Endothelial cell of umbilical vein (primary cell): Measurements from ENCODE around the gene ZDHHC24. TPM values are rescaled to one million over a fixed set of nuclear protein-coding genes. Genes with fewer than 3 reads are reported as not detected.

Source experiments
- BruUV-seq: library from RNA; stranded (reverse); fragments of 400-500 nt; replicated peaks from 2 replicates; lab custom pipeline; 2021; lab: Mats Ljungman, UMichigan
- CTCF ChIA-PET: fragments of 300-600, 350-600 bp; sonication (Branson Sonifier 250); formaldehyde crosslinking; loops from one replicate; lab custom pipeline; 2021; ENCODE audit warnings: antibody characterized with exemption, inconsistent platforms; lab: Charles Lee
- POLR2A ChIA-PET: fragments of 300-600, 350-600 bp; sonication (Branson Sonifier 250); formaldehyde crosslinking; loops from one replicate; lab custom pipeline; 2021; ENCODE audit warnings: antibody characterized with exemption, inconsistent platforms; lab: Charles Lee
- DNase-seq: peaks from one replicate; pipeline ENCODE4 v3.0.0-alpha.2; 2011; ENCODE audit warnings: low read depth, low spot score
- FAIRE-seq: peaks from 2 replicates; lab custom pipeline; 2011; peaks lifted over from hg19 to GRCh38; lab: Jason Lieb, UNC
- H2AFZ ChIP-seq: 2 replicates; pipeline ENCODE4 v1.6.0; 2012; ENCODE audit warnings: low read depth, low read length, control low read depth, inconsistent platforms
- H3K27ac ChIP-seq: 2 replicates; pipeline ENCODE4 v1.5.1; 2011; ENCODE audit warnings: low read depth, mild to moderate bottlenecking, control low read depth, low read length, moderate library complexity; ENCODE audit not compliant: insufficient read depth
- H3K27me3 ChIP-seq, 2 experiments: 2 replicates each; pipeline versions ENCODE4 v1.6.0 to v1.6.1; 2011; ENCODE audit warnings: low read length in 2 of 2, mixed read lengths in 1 of 2; ENCODE audit not compliant: control insufficient read depth in 2 of 2, insufficient read depth in 2 of 2
- H3K36me3 ChIP-seq, 2 experiments: 2 replicates in 1 of 2; 3 replicates in 1 of 2; pipeline ENCODE4 v1.5.1; 2011; ENCODE audit warnings: low read length in 2 of 2, mild to moderate bottlenecking in 1 of 2, moderate library complexity in 1 of 2; ENCODE audit not compliant: control insufficient read depth in 2 of 2, insufficient read depth in 2 of 2; ENCODE audit errors: extremely low read depth in 1 of 2
- H3K4me1 ChIP-seq: 3 replicates; pipeline ENCODE4 v1.5.1; 2011; ENCODE audit warnings: mild to moderate bottlenecking, low read length; ENCODE audit not compliant: control insufficient read depth, insufficient read depth; ENCODE audit errors: extremely low read depth
- H3K4me2 ChIP-seq: 2 replicates; pipeline ENCODE4 v1.6.1; 2011; ENCODE audit warnings: low read length, control low read depth, mixed read lengths; ENCODE audit not compliant: insufficient read depth
- H3K4me3 ChIP-seq, 3 experiments: fragments of 200-600 bp in 1 of 3; sonication (generic), shearing (Covaris generic) in 1 of 3; replicated peaks in 1 of 3; 2 replicates each; pipeline ENCODE4 v1.5.1; 2011 to 2016; ENCODE audit warnings: control low read depth in 3 of 3, low read length in 3 of 3, mild to moderate bottlenecking in 2 of 3, inconsistent platforms in 1 of 3, low read depth in 1 of 3, moderate library complexity in 1 of 3; ENCODE audit not compliant: insufficient read depth in 1 of 3
- H3K79me2 ChIP-seq: 2 replicates; pipeline ENCODE4 v1.6.0; 2012; ENCODE audit warnings: low read length, inconsistent platforms; ENCODE audit not compliant: control insufficient read depth, insufficient read depth
- H3K9ac ChIP-seq: replicated peaks from 2 replicates; pipeline ENCODE3; 2011; ENCODE audit warnings: low read length, control low read depth; ENCODE audit not compliant: insufficient read depth; ENCODE audit errors: extremely low read depth
- H3K9me1 ChIP-seq: replicated peaks from 3 replicates; pipeline ENCODE4 v1.6.0; 2011; ENCODE audit warnings: mild to moderate bottlenecking, low read length; ENCODE audit not compliant: control insufficient read depth, insufficient read depth; ENCODE audit errors: extremely low read depth
- H3K9me3 ChIP-seq: replicated peaks from 2 replicates; pipeline ENCODE4 v1.5.1; 2012; ENCODE audit warnings: low read length, inconsistent platforms; ENCODE audit not compliant: control insufficient read depth, insufficient read depth
- H4K20me1 ChIP-seq: replicated peaks from 2 replicates; pipeline ENCODE3; 2011; ENCODE audit warnings: mild to moderate bottlenecking, low read length; ENCODE audit not compliant: control insufficient read depth, insufficient read depth; ENCODE audit errors: extremely low read depth
- EZH2 ChIP-seq: IDR thresholded peaks from 2 replicates; pipeline ENCODE4 v1.6.1; 2012; ENCODE audit warnings: borderline replicate concordance, low read depth, mild to moderate bottlenecking, moderate library complexity, low read length, inconsistent platforms; ENCODE audit not compliant: severe bottlenecking
- FOS ChIP-seq: IDR thresholded peaks from 2 replicates; pipeline ENCODE4 v1.6.1; 2011; ENCODE audit warnings: mild to moderate bottlenecking, low read length, moderate library complexity, borderline replicate concordance; ENCODE audit not compliant: insufficient read depth
- GATA2 ChIP-seq: IDR thresholded peaks from 2 replicates; pipeline ENCODE4 v1.7.0; 2011; ENCODE audit warnings: low read depth, mild to moderate bottlenecking, moderate library complexity, mixed read lengths, low read length; ENCODE audit not compliant: insufficient read length, insufficient read depth
- JUN ChIP-seq: IDR thresholded peaks from 2 replicates; pipeline ENCODE4 v1.6.1; 2011; ENCODE audit warnings: borderline replicate concordance, low read depth; ENCODE audit not compliant: insufficient read length, insufficient read depth
- MYC ChIP-seq: IDR thresholded peaks from one replicate; pipeline ENCODE4 v1.6.1; 2011; ENCODE audit warnings: mild to moderate bottlenecking, low read depth, low read length
- POLR2A ChIP-seq: IDR thresholded peaks from 2 replicates; pipeline ENCODE4 v1.6.1; 2012; ENCODE audit warnings: low read depth, mild to moderate bottlenecking, control low read depth, low read length
- POLR2AphosphoS5 ChIP-seq: IDR thresholded peaks from 2 replicates; pipeline ENCODE4 v1.6.1; 2012; ENCODE audit warnings: low read depth, mild to moderate bottlenecking, control low read depth, low read length, moderate library complexity; ENCODE audit not compliant: insufficient read depth
- dilution Hi-C: fragments of 300-500 bp; cut with MboI; formaldehyde crosslinking; loops from one replicate; pipeline ENCODE4 v1.15.0; 2019; ENCODE audit warnings: low sequenced_read_pairs; ENCODE audit not compliant: extremely low pct_ligation_motif_present
- intact Hi-C: fragments of 100-400 bp; cut with micrococcal nuclease; formaldehyde crosslinking; loops from one replicate; pipeline ENCODE4 v1.10.0; 2022
- polyA plus RNA-seq, 4 experiments: library from polyadenylated mRNA; depleted of rRNA in 3 of 4; stranded (reverse) in 3 of 4; unstranded in 1 of 4; fragments of >200 nt; gene quantifications; 2 replicates each; pipeline versions ENCODE4 v1.2.1 to v1.2.3, GENCODE V29; 2011 to 2012; ENCODE audit warnings: missing spikeins in 1 of 4
- total RNA-seq: library from RNA; stranded (reverse); gene quantifications from 2 replicates; pipeline ENCODE4 v1.2.3, GENCODE V29; 2021
- TF ChIP-seq, protein P1 (sequence below): IDR thresholded peaks from 2 replicates; pipeline ENCODE4 v1.6.1; 2011; ENCODE audit not compliant: insufficient read depth, insufficient read length
- TF ChIP-seq, protein P2 (sequence below), 2 donors: IDR thresholded peaks; 1 replicate in 1 of 2; 2 replicates in 1 of 2; pipeline ENCODE4 v1.5.1; 2011; ENCODE audit warnings: low read length in 2 of 2, mild to moderate bottlenecking in 2 of 2, moderate library complexity in 2 of 2, control low read depth in 1 of 2, inconsistent platforms in 1 of 2, low read depth in 1 of 2; ENCODE audit not compliant: insufficient read depth in 1 of 2; ENCODE audit errors: extremely low read depth in 1 of 2

Gene ZDHHC24
- total and polyA plus RNA-seq, 2 donors (not counting 3 experiments of a cell fraction or from before 2014, with no cell fraction given): 20.1 to 21.1 TPM

GRCh38 chr11:66475349-66476172 lies 70.3 kb downstream of the ZDHHC24 start:
- no peak overlapping the region for H2AFZ ChIP-seq
- no peak overlapping the region for H3K4me2 ChIP-seq
- intact Hi-C loops (no loop called here), dilution Hi-C loops (no loop called here)
- no peak overlapping the region for H3K9ac ChIP-seq
- peaks cover 7% of the 10 kb centered on the region for H3K79me2 ChIP-seq
- no peaks in the 10 kb centered on the region for H3K9me1 ChIP-seq
- TF ChIP-seq FOS: no peak
- TF ChIP-seq GATA2: no peak
- no peak for TF ChIP-seq JUN
- no peak for TF ChIP-seq POLR2A
- TF ChIP-seq, protein P1, sequence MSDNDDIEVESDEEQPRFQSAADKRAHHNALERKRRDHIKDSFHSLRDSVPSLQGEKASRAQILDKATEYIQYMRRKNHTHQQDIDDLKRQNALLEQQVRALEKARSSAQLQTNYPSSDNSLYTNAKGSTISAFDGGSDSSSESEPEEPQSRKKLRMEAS: no peak
- TF ChIP-seq, protein P2, sequence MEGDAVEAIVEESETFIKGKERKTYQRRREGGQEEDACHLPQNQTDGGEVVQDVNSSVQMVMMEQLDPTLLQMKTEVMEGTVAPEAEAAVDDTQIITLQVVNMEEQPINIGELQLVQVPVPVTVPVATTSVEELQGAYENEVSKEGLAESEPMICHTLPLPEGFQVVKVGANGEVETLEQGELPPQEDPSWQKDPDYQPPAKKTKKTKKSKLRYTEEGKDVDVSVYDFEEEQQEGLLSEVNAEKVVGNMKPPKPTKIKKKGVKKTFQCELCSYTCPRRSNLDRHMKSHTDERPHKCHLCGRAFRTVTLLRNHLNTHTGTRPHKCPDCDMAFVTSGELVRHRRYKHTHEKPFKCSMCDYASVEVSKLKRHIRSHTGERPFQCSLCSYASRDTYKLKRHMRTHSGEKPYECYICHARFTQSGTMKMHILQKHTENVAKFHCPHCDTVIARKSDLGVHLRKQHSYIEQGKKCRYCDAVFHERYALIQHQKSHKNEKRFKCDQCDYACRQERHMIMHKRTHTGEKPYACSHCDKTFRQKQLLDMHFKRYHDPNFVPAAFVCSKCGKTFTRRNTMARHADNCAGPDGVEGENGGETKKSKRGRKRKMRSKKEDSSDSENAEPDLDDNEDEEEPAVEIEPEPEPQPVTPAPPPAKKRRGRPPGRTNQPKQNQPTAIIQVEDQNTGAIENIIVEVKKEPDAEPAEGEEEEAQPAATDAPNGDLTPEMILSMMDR (IDR thresholded peaks at IDR 0.05; ENCODE audit: extremely low read depth in 1 of 2, insufficient read depth in 1 of 2, low read depth in 1 of 2, low read length in 2 of 2): no peak
- TF ChIP-seq POLR2AphosphoS5: no peak
- TF ChIP-seq EZH2: no peak
- TF ChIP-seq MYC: no peak
- H3K27ac ChIP-seq: no peak overlapping the region
- BruUV-seq: no TSS peak
- peaks cover 6% of the 10 kb centered on the region for H3K4me1 ChIP-seq
- DNase-seq (no peak), FAIRE-seq (no peak)
- no peaks in the 10 kb centered on the region for H4K20me1 ChIP-seq
- H3K27me3 ChIP-seq: no peaks in the 10 kb centered on the region
- no peaks in the 10 kb centered on the region for H3K36me3 ChIP-seq
- ChIA-PET POLR2A (no interaction called here), CTCF (no interaction called here)
- H3K9me3 ChIP-seq: no peaks in the 10 kb centered on the region
- H3K4me3 ChIP-seq: no peak overlapping the region
